Spleen (tissue), 7 donors: Measurements from ENCODE around the gene AFTPH.

ENCODE experiments used
- POLR2A ChIP-seq, 3 donors: fragments of 450-650 bp; IDR thresholded peaks; one replicate each; pipeline ENCODE4 v1.5.1; 2017; ENCODE audit warnings: antibody characterized with exemption in 3 of 3, mild to moderate bottlenecking in 1 of 3
- TF ChIP-seq, protein P1 (sequence below), 11 experiments: fragments of 200-600 bp in 7 of 11; fragments of 450-650 bp in 4 of 11; sonication (generic) in 4 of 11; IDR thresholded peaks in 8 of 11; conservative IDR thresholded peaks in 3 of 11; 1 replicate in 7 of 11; 2 replicates in 4 of 11; pipeline versions ENCODE4 v1.4.0 to v1.8.0; 2016 to 2021; ENCODE audit warnings: antibody characterized with exemption in 11 of 11, inconsistent platforms in 4 of 11, mild to moderate bottlenecking in 1 of 11
- donor health status: DM: no; HTN: no; CAD: no; lungs with moderate emphysema.
- donor health status: DM: no; HTN: no; CAD: no.
- donor health status: DM: no; HTN: no; CAD: no.

DNA sequence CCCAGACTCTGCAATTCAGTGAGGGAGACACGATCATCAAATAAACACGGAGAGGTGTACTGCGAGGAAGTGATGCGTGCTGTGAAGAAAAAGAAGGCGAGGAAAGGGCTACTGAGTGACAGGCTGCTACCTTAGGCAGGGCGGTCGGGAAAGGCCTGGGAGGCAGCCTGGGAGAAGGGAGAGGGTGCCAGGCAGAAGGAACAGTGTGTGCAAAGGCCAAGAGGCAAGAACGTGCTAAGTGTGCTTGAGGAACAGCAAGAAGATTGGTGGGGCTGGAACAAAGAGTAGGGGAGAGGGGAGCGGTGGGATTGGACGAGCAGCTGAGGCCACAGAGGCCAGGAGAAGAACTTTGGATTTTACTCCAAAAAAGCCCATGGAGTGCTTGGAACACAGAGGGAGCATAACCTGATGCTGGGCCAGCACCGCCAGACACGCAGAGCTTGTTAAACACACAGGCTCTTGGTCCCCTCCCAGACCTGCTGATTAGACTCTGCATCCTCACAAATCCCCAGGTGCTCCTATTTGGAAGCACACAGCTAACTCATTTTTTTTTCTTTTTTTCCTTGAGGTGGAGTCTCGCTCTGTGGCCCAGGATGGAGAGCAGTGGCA is 99.2 kb downstream of the AFTPH start:
- TF ChIP-seq, protein P1, sequence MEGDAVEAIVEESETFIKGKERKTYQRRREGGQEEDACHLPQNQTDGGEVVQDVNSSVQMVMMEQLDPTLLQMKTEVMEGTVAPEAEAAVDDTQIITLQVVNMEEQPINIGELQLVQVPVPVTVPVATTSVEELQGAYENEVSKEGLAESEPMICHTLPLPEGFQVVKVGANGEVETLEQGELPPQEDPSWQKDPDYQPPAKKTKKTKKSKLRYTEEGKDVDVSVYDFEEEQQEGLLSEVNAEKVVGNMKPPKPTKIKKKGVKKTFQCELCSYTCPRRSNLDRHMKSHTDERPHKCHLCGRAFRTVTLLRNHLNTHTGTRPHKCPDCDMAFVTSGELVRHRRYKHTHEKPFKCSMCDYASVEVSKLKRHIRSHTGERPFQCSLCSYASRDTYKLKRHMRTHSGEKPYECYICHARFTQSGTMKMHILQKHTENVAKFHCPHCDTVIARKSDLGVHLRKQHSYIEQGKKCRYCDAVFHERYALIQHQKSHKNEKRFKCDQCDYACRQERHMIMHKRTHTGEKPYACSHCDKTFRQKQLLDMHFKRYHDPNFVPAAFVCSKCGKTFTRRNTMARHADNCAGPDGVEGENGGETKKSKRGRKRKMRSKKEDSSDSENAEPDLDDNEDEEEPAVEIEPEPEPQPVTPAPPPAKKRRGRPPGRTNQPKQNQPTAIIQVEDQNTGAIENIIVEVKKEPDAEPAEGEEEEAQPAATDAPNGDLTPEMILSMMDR (IDR thresholded peaks at IDR 0.05 in 8 of 11, conservative IDR thresholded peaks at IDR 0.05 in 3 of 11): no peak
- TF ChIP-seq POLR2A (IDR thresholded peaks at IDR 0.05): no peak
